Epidermal melanocyte (primary cell): ENCODE data around the gene ATP5F1E.
A peak's percentile ranks its signal among the peaks of the same experiment; 100 is the strongest.
"Not testable (repeated sequence)": the region's sequence is repeated elsewhere in the genome, so short reads cannot be mapped to it uniquely, and the experiment has no call there.

Experiments
- DNase-seq: peaks from one replicate; pipeline ENCODE4 v3.0.0; 2011; ENCODE audit warnings: low spot score; ENCODE audit not compliant: insufficient read length

ATP5F1E gene

DNA sequence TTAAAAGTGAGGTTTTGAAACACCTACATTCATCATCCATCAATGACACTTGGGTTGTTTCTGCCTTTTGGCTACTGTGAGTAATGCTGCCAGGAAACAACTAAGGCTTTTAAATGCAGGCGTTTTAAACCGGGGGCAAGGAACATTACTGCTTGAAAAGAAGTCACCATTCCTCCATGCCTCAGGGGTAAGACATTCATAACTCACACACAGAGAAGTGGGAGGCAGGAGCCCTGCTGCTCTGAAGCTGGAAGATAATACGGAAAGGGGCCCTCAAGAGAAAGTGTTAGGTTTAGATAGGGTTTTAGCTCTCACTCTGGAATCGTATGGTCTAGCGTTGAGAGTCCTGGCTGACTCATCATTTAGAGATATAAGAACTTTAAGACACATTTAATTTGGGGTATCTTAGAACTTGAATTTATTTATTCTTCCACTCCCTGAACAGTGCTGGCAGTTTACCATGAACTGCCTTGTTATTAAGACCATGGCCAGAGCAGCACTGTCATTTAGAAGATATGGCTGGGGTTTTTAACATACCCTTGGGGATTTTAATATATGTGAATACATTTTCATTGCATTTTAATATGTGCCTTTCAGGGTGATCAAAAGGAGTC, 11.1 kb downstream of the ATP5F1E start:
- no peak for DNase-seq

DNA sequence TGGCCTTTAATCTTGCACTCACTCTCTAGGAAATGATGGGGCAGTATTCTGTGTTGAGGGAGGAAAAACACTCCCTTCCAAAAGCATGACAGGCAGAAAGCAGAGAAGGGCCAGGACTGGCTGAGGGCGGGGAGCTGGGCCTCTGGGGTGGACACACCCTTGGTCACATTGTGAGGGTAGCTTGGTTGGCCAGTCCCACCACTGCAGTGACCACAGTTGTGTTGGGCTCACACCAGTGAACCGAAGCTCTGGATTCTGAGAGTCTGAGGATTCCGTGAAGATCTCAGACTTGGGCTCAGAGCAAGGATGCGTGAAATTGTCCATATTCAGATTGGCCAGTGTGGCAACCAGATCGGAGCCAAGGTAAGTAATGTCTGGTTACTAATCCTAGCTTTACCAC, 12.9 kb downstream of the ATP5F1E start, which contains the start of gene TUBB1:
Gene TUBB1 (plus strand): TSS at position 213 of the 400 bp plus-strand sequence. CDS start 94 bp downstream, at position 307.
- DNase-seq: no peak

DNA sequence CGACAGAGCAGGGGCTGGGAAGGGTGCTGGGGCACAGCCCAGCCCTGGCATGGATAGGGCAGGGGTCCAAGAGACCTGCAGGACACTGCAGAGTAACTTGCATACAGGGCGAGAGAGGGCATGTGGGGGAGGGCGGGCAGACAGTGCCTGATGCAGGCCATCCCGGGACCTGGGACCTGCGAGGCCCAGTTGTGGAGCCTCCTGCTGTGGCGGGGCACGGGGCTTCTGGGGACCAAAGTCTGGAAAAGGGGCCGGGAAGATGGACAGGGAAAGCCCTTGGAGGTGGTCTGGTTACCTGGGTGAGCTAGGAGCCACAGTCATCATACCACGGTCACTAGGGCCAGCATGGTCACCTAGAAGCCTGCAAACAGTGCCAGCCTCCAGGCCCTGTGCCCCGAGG, 13.3 kb downstream of the ATP5F1E start:
- DNase-seq: no peak

DNA sequence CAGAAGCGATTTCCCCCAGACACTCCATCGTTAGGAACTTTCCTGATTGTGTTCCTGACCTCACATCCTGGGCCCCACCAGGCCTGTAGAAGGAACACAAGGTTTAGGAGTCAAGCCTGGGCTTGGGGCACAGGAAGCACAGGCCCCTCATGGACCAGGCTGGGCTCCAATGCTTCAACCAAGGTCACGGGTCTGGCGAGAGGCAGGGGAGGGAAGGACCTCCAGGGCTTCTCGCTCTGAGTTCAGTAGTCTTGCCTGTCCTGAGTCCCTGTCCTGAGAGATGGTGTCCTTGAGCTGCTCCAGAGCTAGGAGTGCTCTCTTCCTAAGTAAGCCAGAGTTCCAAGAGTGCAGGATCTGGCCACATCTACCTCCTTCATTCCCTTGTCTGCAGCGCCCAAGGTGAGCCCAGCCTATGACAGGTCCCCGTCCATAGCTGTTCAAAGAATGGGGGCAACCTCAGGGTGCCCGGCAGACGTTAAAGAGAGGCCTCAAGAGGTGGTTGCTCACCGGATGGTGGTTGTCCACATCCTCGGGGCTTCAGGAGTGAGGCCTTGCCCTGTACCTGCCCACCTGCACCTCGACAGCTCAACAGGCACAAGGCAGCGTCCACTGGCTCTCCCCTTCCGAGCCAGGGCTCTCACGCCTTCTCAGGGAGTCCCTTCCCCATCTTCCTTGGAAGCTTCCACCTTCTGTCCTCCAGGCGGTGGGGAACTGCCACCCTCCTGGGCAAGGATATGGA, 14.5 kb downstream of the ATP5F1E start:
- DNase-seq: no peak

DNA sequence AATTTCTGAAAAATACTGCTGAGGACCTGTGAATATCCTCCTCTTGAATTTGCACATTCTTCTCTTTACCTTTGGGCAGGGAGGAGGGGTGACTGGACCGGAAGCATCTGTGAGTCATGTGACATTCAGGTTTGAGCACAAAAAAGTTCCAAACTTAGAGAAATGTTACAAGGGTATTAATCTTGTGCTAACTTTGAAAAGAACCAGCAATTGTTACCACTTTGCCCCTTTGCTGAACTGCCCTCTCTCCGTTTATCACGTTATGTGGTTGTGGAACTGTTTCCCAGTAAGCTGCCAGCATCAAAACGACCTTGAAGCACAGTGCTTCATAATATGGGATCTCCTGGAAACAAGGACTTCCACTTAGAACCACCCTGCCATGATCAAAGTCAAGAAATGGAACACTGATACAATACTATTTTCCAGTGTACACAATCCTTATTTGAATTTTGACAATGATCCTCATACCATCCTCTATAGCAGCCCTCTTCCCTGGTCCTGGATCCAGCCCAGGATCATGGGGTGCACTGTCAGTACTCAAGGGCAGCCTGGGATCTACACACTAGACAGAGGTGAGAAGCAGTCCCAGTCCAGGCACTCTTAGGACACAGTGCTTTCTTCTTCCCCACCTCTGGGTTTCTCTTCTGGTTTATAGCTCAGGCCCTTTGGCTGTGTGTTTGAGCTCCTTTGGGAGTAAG, 15.2 kb downstream of the ATP5F1E start:
- no peak for DNase-seq

DNA sequence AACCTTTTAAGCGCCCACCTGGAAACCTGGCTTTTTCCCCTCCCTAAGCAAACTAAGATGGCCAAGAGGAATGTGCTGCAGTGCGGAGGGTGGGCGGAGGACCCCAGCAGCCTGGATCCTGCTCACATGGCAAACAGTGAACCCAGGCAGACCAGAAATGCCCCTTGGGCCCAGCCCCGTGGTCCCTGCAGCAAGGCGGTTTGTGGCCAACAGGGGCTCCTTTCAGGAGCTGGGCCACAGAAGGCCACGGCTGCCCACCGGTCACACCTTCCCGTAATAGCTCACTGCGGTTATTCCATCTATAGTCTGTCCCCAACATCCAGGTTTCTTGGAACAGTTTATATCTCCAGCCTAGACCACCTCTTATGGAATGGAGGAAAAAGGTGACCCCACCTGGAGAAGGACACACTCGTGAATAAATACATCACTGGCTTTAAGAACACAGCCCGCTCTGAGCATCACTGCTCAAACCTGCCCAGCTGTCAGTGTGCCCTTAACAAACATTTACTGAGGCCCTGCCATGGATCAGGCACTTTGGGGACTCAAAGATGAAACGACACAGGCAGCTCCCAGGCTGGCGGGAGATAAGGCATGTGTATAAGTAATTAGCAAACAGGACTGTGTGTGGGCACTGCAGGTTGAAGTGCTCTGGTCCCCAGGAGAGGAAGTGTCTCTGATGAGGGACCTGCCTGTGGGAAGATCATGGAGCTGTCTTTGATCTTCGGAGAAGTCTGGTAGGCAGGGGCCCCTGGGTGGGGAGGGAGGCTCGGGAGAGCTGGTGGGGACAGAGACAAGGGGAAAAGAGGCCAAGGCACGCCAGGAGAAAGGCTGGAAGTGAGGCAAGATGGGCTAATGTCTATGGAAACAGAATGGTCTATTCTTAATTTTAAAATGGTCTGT, 16.1 kb downstream of the ATP5F1E start:
- DNase-seq: no peak

DNA sequence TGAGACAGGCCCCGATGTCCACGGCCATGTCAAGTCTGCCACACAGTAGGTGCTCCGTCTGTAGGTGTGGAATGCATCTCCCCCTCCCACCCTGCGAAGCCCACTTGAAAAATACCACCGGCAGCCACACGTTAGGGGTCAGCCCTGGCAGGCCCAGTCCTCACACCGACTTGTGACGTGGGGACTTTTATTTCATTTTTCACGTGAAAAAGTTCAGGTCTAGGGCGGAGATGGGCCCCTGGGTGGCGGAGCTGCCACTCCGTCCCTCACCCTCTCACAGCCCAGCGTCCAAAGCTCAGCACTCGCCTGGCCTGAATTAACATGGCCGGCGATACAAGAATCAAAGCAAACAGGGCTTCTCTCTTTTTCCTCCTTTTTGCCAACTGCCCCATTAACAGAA, 16.7 kb downstream of the ATP5F1E start:
- no peak for DNase-seq

DNA sequence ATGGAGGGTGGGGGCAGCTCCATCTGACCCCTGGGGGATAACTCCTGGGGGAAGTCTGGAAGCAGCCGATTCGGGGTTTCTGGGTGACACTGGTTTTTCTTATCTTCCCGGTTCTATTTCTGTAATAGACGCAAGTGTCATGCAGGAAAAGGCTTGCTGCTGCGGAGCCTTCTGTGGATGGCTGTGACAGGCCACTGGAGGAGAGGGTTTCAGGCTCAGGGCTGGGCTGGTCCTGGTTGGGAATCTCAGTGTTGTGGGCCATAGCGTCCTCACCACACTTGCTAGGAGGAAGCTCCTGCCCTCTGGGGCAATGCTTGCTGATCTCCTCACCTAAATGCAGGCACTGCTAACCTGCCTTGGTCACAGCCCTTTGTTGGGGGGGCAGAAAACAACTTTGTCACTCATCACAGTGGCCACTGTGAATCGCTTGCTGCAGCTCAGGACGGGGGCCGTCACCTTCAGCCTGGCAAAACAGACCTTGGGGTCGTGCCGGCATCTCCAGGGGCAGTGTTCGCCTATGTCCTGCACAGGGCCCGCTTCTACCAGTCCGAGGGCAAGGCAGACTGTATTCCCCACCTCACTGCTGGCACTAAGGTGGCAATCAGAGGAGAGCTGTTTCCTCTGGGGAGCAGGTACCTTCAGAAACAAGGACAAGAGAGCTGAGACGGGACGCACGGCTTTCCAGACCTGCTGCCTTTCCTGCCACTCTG, 17.3 kb downstream of the ATP5F1E start:
- DNase-seq: no peak

DNA sequence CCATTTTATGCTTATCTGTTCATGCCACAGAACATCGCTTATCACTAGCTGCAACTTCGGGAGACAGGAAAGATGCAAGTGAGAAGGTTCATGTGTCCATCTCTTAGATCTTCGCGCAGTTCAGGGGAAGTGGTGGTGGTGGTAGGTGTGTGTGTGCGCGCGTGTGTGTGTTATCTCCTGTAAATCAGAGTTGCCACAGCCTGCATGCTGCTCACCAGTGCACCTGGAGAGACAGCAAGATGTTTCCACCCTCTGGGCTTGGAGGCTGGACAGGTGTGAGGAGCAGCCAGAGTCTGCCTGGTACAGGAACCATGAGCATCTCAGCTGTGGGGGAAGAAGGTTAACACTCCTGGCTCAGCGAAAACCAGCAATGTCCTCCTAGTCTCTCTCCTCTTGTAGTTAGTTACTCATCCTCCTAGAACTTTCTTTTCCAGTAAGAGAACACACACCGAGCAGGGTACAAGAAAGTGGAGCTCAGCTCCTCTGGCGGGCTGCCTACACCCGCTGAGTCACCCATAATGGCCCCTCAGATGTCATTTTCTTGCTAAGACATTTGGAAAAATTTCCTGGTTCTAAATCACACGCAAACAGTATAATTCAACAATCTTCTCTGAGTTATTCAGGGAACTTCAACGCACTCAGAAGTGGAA, 18.1 kb downstream of the ATP5F1E start:
- no peak for DNase-seq

DNA sequence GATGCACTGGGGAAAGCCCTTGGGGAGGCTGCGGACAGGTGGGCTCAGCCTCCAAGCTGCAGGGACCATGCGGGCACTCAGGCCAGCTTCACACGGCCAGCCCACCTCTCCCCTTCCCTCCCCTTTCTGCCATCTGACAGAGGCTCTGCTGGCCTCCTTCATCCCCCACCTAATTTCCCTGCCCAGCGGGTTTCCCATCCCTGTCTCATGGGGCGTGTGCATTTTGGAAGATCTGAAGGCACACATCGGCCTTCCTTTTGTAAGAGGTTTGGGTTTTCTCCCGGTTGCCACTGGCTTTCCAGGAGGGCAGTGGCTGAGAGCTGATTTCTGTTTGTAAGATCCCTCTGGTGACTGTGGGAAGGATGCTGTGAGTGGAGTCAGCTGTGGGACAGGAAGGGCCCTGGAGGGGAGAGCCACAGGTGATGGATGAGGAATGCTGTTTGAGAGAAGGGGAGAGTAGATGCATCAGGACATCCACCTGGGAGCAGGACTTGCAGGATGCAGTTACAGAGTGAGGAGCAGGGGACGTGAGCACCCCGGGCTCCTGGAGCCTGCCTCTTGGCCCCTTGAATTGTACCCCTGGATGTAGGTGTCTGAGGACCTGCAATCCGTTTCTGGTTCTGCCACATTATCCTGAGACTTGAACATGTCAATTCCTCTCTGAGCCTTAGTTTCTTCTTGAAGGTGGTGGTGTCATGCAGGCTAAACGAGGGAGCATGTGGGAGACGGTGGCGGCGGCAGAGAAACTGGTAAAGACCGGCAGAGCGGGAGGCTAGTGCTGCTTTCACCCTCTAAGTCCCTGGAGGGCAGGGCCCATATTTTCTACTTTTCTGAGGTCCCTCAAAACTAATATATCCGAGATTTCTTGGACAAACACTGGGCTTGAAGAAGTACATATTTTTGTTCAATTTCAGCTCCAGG, 18.8 kb downstream of the ATP5F1E start:
- DNase-seq: no peak

DNA sequence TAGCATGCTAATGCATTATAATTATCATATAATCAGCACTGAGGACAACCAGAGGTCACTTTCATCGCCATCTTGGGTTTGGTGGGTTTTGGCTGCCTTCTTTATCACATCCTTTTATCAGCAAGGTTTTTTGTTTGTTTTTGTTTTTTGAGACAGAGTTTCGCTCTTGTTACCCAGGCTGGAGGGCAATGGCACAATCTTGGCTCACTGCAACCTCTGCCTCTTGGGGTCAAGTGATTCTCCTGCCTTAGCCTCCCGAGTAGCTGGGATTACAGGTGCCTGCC, 20.3 kb downstream of the ATP5F1E start:
- not testable (repeated sequence) for DNase-seq

DNA sequence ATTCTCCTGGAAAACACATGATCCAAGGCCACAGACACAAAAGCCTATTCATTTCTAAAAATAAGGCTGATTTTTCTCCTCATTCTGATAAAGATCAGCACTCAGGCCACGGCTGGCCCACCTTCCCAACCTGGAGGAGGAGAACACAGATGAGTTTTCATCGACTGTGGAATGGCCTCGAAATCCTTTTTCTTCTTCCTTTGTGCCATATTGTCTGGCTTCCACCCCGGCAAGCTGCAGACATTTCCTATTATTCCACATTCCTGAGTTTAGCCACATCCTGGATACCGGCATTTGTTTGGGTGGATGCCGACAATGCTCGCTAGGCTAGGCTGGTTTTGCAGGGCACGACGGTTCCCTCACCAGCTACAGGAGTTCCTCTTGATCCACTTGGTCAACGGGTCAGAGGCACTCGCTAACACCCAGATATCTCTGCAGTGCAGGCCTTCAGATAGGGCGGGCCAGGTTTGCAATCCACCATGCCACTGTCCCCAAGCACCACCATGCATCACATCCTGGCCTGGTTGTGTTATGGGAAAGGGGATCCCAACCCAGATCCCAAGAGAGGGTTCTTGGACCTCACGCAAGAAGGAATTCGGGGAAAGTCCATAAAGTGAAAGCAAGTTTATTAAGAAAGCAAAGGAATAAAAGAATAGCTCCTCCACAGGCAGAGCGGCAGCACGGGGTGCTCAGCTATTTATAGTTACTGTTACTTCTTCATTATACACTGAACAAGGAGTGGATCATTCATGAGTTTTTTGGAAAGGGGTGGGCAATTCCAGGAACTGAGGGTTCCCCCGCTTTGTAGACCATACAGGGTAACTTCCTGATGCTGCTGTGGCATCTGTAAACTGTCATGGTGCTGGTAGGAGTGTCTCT, 20.9 kb downstream of the ATP5F1E start:
- DNase-seq: peak; percentile 84

DNA sequence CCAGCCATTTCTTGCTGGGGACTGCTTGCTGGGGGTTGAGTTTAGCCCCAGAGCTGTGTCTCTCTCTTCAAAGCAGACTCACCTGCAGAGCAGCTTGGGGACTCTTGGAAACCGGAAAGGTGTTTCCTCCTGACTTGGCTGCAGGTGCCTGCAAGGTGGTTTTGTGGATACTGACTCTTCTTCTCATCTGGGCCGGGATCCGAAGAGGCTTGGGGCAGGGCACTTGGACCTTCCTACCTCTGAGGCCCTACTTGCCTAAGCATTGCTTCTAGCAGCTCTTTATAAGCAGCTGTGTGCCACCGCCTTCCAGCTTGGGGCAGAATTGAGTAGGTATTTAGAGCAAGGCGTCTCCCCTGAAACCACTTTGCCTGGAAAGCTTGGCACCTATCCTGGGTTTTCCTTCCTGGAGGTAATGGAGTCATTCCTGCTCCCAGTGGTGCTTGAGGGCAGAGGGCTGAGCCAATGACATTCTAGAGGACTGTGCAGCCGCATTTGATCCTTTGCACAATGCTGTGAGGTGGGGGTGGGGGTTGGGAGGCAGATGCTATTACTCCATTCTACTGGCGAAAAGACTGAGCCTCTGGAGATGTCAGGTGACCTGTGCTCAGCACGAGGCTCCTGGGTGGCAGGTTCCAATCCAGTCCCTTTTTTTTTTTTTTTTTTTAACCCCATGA, 21.7 kb downstream of the ATP5F1E start:
- DNase-seq: no peak

DNA sequence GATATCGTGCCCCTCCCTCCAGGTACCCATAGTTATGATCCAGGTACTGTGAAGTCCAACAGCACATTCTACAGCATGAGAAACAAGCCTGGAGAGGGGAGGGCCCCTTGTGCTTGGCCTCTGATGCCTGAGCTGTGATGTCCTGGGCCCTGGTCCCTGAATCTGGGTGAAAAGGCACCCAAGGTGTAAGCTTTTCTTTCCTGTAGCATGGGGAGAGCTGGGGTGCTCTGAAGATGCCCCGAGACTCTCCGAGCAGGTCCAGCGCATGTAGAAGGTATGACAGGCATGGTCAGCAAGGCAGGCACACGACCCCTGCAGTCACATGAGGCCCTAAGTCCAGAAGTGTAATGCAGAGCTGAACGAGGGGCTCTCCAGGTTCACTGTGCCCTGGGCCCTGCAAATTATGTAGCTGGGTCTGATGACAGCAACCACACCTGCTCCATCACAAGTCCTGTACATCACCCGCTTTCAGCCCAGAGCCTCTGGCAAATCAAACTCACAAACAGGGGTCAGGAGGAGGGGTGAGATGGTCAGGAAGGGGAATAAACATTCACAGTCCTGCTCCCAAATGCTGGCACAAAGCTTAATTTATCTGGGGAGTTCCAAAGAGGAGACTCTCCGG, 23.3 kb downstream of the ATP5F1E start:
- no peak for DNase-seq

DNA sequence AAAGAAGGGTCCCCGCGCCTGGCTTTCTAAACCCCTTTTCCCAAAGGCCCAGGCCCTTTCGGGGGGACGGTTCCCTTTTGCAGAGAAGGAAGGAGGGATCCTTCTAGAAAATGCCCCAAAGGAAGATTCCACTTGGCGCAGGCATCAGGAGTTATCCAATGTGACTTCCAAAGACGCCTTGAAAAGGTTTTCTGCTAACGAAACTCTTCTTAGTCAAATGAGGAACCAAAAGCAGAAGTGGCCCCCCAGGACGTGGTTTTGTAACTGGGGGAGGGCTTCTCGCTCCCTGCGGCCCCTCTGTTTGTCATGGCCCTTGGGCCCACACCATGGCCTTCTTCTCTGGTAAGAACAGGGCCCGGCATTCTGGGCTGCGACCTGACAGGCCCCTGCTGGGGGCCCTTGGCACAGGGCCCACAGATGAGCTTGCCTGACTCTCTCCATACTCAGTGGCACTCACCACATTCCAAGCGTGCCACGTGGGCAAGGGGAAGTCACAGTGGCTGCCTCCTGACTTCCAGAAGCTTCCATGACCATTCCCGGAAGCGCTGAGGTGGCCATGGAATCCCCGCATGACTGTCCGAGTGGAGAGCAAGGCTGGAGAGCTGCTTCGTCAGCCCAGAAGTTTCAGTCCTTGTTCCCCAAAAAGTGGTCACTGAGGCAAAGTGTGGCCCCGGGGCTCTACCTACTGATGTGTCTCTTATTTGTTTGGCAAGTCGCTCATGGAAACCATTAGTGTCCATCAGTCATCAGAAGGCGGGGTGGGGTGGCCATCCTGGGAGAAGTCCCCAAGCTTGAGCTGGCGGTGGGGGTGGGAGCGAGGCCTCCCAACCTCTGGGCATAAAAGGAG, 24.2 kb downstream of the ATP5F1E start:
- DNase-seq: no peak

DNA sequence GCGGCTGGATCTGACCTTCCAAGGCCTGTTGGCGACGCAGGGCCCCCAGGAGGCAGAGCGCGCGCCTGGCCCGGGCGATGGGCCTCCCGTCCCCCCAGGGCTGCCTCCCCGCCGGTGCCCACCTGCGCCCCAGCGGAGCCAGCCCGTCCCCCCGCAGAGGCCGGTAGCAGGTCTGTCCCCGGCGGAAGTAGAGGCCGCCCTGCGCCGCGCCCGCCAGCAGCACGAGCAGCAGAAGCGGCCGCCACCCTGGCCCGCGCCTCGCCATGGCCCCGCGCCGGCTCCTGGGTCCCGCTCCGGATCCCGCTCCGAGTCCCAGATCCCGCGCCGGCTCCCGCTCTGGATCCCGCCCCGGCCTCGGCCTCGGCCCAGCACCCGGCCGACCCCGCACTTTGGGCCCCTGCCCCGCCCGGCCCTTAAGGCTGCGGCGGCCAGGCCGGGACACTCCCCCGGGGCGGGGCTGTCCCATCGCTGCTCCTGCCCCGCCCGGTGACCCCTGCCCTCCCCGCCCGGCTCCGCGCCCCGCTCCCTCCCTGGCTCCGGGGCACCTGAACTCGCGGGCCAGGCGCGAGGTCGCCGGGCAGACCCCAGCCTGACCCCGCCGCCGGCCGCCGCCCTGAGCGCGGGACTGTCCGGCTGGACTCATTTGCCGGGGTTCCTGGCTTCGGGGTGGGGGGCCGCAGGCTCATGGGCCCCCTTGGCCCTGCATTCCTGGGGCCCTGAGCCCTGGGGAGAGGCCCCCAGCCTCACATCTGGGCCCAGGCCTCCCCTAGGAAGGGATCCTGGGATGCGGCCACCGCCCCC, 25.1 kb downstream of the ATP5F1E start, which contains the start of gene CTSZ:
Gene CTSZ (minus strand): TSS at position 391 of the 801 bp plus-strand sequence. CDS start 126 bp downstream, at position 265.
- peak; percentile 61 for DNase-seq
